NCI-H69 (cell line): ENCODE results near the gene DOK6.

Experiments
- DNase-seq: peaks from one replicate; lab custom pipeline; 2025; lab: John Stamatoyannopoulos, UW

The DOK6 gene

GRCh38 chr18:69626643-69627242 lies 226.1 kb downstream of the DOK6 start:
- no peak for DNase-seq

GRCh38 chr18:69628774-69629359 lies 228.2 kb downstream of the DOK6 start:
- DNase-seq: no peak

- no peak for DNase-seq
Observed at GRCh38 chr18:69631281-69631680, 230.6 kb downstream of the DOK6 start.

- no peak for DNase-seq
Observed at GRCh38 chr18:69635482-69635881, 234.8 kb downstream of the DOK6 start.

GRCh38 chr18:69636529-69637301 lies 236.0 kb downstream of the DOK6 start:
- peak; percentile 35 for DNase-seq

GRCh38 chr18:69638056-69638455 lies 237.4 kb downstream of the DOK6 start:
- DNase-seq: no peak

- DNase-seq: no peak
Observed at GRCh38 chr18:69647702-69648101, 247.0 kb downstream of the DOK6 start.

- DNase-seq: peak; percentile 86
Observed at GRCh38 chr18:69648486-69648885, 247.8 kb downstream of the DOK6 start.

- DNase-seq: no peak
Observed at GRCh38 chr18:69649684-69650083, 249.0 kb downstream of the DOK6 start.

GRCh38 chr18:69651243-69651642 lies 250.6 kb downstream of the DOK6 start:
- DNase-seq: no peak

GRCh38 chr18:69655816-69656215 lies 255.1 kb downstream of the DOK6 start:
- DNase-seq: no peak

GRCh38 chr18:69658103-69658502 lies 257.4 kb downstream of the DOK6 start:
- peak; percentile 28 for DNase-seq

GRCh38 chr18:69658685-69659084 lies 258.0 kb downstream of the DOK6 start:
- DNase-seq: no peak

GRCh38 chr18:69659142-69659651 lies 258.5 kb downstream of the DOK6 start:
- peak; percentile 86 for DNase-seq

GRCh38 chr18:69662090-69662489 lies 261.4 kb downstream of the DOK6 start:
- peak; percentile 28 for DNase-seq

- no peak for DNase-seq
Observed at GRCh38 chr18:69664399-69664798, 263.7 kb downstream of the DOK6 start.

GRCh38 chr18:69674292-69674877 lies 273.7 kb downstream of the DOK6 start:
- peak; percentile 22 for DNase-seq

GRCh38 chr18:69674966-69675365 lies 274.3 kb downstream of the DOK6 start:
- DNase-seq: peak; percentile 56

- no peak for DNase-seq
Observed at GRCh38 chr18:69677595-69677994, 276.9 kb downstream of the DOK6 start.

- no peak for DNase-seq
Observed at GRCh38 chr18:69680123-69680522, 279.4 kb downstream of the DOK6 start.

GRCh38 chr18:69683176-69683575 lies 282.5 kb downstream of the DOK6 start:
- no peak for DNase-seq

GRCh38 chr18:69684789-69685188 lies 284.1 kb downstream of the DOK6 start:
- no peak for DNase-seq

GRCh38 chr18:69686861-69687260 lies 286.2 kb downstream of the DOK6 start:
- DNase-seq: no peak
